HG03064 (cell line): Measurements from ENCODE around the gene NTF4.
"Not testable (repeated sequence)": the region's sequence is repeated elsewhere in the genome, so short reads cannot be mapped to it uniquely, and the experiment has no call there.

ENCODE experiments used
- ATAC-seq: cut with Tn5 transposase; IDR thresholded peaks from one replicate; pipeline ENCODE4 v1.9.1; 2021; ENCODE audit warnings: low read depth; ENCODE audit not compliant: unreplicated experiment

Gene NTF4

GRCh38 chr19:49057636-49058234, 6.9 kb downstream of the NTF4 start, which contains the start of gene CGB7:
CGB7 (minus strand) TSS chr19:49057749; CDS start chr19:49055375, 2,374 bp downstream.
- no peak for ATAC-seq

DNA sequence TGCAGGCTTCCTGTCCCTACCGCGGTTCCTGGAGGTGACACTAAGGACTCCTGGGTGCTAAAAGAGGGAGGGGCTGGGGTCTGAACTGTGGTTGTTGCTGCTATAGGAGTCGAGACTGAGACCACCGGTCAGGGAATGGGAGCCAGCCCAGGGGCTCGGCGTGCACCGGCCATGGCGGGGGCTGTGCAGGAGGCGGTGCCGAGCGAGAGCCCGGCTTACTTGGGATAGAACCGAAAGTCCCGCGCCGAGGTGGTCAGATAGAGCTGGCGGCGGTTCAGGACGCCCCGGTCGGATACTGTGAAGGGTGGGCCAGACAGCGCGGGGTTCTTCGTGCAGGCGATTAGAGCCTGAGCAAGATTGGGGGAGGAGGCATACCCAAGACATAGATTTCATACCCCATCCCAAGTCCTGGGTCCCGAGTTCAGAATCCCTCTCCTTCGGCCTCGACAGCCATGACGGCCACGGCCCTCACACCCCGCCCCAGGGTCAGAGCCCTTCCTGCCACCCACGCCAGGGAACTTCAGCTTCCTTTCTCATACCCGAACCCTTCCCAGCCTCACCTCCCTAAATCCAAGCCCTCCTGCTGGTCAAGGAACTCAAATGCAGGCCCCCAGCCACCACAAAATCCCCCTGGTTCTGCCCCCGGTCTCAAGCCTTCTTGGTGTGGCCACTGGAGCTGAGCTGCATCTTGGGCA, 7.6 kb downstream of the NTF4 start:
- not testable (repeated sequence) for ATAC-seq

- ATAC-seq = no peak
Measured at GRCh38 chr19:49056101-49056901, 8.3 kb downstream of the NTF4 start.

- ATAC-seq = not testable (repeated sequence)
Measured at GRCh38 chr19:49050376-49051033, 14.1 kb downstream of the NTF4 start.

- ATAC-seq = not testable (repeated sequence)
Measured at GRCh38 chr19:49049834-49050233, 14.8 kb downstream of the NTF4 start.

- not testable (repeated sequence) for ATAC-seq
Measured at GRCh38 chr19:49049011-49049410, 15.6 kb downstream of the NTF4 start, which contains the start of gene CGB8. CGB8 (minus strand) TSS chr19:49049111; CDS start chr19:49048739, 372 bp downstream.

DNA sequence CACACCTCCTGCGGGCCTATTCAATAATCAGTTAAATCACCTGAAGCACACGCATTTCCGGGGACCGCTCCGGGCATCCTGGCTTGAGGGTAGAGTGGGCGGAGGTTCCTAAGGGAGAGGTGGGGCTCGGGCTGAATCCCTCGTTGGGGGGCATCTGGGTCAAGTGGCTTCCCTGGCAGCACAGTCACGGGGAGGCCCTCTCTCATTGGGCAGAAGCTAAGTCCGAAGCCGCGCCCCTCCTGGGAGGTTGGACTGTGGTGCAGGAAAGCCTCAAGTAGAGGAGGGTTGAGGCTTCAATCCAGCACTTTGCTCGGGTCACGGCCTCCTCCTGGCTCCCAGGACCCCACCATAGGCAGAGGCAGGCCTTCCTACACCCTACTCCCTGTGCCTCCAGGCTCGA, 21.1 kb downstream of the NTF4 start, which contains the start of gene CGB5:
Gene CGB5, plus strand, starts transcription at position 301 of the 400 bp plus-strand sequence. CDS start 362 bp downstream, outside the sequence.
- ATAC-seq = not testable (repeated sequence)

- not testable (repeated sequence) for ATAC-seq
Measured at GRCh38 chr19:49042666-49043065, 22.0 kb downstream of the NTF4 start.

- ATAC-seq = no peak
Measured at GRCh38 chr19:49042177-49042576, 22.4 kb downstream of the NTF4 start.

DNA sequence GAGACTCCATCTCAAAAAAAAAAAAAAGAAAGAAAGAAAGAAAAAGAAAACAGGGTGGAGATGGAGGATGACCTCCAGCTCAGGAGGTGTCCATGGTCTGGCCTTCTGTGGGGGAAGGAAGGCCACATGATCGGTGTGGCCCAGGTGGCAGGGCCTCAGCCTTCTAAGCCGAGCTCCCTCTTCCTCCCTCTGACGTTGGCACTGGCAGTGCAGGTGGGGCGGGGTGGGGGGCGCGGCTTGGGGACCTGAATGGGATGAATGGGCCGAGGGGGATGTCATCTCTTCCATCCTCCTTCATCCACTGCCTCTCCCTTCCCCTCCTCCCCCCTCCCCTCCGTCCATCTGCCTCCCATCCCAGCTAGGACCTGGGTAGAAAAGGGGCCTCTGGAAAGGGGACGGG, 24.9 kb downstream of the NTF4 start:
- ATAC-seq = not testable (repeated sequence)

DNA sequence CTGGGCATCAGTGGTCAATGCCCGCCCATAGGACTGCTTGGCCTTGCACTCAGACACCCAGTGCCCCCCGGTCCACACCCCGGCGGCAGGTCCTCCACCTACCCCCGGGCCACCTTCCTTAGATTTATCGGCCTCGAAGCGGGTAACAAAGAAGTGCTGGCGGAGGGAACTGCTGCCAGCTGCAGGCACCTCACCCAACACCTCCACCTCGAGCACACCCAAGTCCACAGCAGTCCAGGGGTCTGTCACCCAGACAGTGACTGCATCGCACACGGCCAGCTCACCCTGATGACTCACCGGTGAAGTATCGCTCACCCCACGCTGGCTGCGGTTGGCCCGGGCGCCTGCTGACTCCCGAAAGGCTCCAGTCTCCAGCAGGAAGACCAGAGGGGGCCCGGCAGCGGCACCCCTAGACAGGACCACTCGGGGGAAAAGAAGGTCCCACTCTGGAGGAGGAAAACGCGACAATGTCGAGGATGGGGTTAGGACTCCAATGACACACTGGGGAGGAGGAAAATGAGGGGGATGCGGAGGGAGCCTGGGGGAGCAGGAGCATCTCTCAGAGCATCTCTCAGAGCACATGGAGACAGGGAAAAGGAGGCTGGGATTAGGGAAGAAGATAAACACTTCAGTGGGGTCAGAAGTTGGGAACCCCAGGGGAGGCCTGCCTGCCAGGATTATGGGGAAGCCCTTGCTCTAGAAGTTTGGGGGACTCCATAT, 25.9 kb downstream of the NTF4 start:
- not testable (repeated sequence) for ATAC-seq

GRCh38 chr19:49038111-49038510, 26.5 kb downstream of the NTF4 start:
- ATAC-seq = not testable (repeated sequence)

DNA sequence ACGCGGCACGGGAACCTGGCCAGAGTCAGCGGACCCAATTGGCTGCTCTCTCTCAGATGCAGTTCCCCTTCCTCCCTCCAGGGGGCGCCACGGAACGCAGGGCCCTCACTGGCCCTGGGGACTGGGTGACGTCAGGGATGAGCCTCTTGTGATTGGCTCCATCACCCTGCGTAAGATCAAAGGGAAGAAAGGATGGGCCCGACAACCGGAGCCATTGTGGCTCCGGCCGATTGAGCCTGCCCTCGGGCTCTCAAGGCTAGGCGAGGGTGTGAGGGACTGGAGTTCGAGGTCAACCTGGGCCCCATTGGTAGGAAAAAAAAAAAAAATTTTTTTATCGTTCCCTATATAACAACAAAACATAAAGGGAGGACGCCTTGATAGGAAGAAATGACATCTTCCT, 27.8 kb downstream of the NTF4 start, which contains the start of gene CGB1:
Gene CGB1, minus strand, starts transcription at position 81 of the 400 bp plus-strand sequence. CDS start 184 bp downstream, outside the sequence.
- not testable (repeated sequence) for ATAC-seq

GRCh38 chr19:49031642-49032301, 32.8 kb downstream of the NTF4 start, which contains the start of gene CGB2:
CGB2 (plus strand) TSS chr19:49031890; CDS start chr19:49032096, 206 bp downstream.
- not testable (repeated sequence) for ATAC-seq

GRCh38 chr19:49030323-49030722, 34.3 kb downstream of the NTF4 start:
- ATAC-seq = not testable (repeated sequence)

DNA sequence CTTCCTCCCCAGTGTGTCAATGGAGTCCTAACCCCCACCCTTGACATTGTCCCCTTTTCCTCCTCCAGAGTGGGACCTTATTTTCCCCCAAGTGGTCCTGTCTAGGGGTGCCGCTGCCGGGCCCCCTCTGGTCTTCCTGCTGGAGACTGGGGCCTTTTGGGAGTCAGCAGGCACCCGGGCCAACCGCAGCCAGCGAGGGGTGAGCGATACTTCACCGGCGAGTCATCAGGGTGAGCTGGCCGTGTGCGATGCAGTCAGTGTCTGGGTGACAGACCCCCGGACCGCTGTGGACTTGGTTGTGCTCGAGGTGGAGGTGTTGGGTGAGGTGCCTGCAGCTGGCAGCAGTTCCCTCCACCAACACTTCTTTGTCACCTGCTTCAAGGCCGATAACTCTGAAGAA, 34.9 kb downstream of the NTF4 start:
- not testable (repeated sequence) for ATAC-seq

GRCh38 chr19:49028686-49029085, 35.9 kb downstream of the NTF4 start:
- not testable (repeated sequence) for ATAC-seq

DNA sequence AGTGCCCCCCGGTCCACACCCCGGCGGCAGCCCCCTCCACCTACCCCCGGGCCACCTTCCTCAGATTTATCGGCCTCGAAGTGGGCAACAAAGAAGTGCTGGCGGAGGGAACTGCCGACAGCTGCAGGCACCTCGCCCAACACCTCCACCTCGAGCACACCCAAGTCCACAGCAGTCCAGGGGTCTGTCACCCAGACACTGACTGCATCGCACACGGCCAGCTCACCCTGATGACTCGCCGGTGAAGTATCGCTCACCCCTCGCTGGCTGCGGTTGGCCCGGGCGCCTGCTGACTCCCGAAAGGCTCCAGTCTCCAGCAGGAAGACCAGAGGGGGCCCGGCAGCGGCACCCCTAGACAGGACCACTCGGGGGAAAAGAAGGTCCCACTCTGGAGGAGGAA, 39.0 kb downstream of the NTF4 start:
- not testable (repeated sequence) for ATAC-seq

DNA sequence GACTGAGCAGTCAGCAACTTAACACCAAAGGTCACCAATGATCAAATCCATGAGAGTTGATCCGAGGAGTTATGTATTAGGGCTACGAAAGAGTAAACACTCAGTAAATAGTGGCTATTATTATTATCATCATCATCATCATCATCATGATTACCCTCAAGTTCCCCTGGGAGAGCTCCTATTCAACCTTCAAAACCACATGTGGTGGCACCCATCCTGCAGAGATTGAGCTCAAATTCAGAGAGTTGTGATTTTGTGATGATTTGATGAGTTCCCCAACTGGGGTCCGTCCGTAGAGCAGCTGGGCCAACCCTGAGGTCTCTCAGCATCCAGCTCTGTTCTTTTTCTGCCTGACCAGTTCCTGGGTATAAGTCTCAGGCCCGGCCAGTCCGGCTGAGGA, 39.5 kb downstream of the NTF4 start:
- ATAC-seq = not testable (repeated sequence)
